LNCaP clone FGC (cell line): Measurements from ENCODE around the gene TMEM59L.

Experiments
- DNase-seq: peaks from one replicate; pipeline ENCODE4 v3.0.0-alpha.2; 2011; ENCODE audit warnings: low read depth
- H3K4me3 ChIP-seq: 2 replicates; pipeline ENCODE4 v1.5.1; 2011; ENCODE audit warnings: mild to moderate bottlenecking, low read depth, low read length, control low read depth
- TF ChIP-seq, protein P1 (sequence below): IDR thresholded peaks from 2 replicates; pipeline ENCODE4 v1.5.1; 2012; ENCODE audit warnings: mild to moderate bottlenecking; ENCODE audit not compliant: control insufficient read depth, insufficient read depth; ENCODE audit errors: extremely low read depth

TMEM59L gene

DNA sequence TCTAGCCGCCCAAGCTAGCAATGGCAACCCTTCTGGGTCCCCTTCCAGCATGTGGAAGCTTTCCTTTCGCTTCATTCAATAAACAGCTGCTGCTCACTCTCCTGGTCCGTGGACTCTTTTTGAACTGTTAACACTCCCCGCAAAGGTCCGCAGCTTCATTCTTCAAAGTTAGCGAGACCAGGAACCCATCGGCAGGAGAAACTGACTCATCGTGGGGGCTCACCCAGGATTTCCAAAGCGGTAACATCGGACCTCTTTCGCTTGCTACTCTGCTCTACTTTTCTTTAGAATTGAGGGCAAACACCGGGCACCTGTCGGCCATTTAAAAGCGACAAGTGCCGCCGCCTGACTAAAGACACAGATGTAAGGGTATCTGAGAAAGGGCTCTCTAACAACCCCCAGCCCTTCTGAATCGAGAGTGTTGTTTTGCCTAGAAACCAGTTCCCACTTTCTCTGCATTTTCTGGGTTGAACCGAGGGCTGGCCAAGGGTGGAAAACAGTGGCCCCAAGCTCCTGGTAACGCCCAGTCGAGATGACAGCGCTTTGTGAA is 35.2 kb upstream of the TMEM59L start:
- TF ChIP-seq, protein P1, sequence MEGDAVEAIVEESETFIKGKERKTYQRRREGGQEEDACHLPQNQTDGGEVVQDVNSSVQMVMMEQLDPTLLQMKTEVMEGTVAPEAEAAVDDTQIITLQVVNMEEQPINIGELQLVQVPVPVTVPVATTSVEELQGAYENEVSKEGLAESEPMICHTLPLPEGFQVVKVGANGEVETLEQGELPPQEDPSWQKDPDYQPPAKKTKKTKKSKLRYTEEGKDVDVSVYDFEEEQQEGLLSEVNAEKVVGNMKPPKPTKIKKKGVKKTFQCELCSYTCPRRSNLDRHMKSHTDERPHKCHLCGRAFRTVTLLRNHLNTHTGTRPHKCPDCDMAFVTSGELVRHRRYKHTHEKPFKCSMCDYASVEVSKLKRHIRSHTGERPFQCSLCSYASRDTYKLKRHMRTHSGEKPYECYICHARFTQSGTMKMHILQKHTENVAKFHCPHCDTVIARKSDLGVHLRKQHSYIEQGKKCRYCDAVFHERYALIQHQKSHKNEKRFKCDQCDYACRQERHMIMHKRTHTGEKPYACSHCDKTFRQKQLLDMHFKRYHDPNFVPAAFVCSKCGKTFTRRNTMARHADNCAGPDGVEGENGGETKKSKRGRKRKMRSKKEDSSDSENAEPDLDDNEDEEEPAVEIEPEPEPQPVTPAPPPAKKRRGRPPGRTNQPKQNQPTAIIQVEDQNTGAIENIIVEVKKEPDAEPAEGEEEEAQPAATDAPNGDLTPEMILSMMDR: no peak
- H3K4me3 ChIP-seq: no peak overlapping the region
- DNase-seq: no peak

DNA sequence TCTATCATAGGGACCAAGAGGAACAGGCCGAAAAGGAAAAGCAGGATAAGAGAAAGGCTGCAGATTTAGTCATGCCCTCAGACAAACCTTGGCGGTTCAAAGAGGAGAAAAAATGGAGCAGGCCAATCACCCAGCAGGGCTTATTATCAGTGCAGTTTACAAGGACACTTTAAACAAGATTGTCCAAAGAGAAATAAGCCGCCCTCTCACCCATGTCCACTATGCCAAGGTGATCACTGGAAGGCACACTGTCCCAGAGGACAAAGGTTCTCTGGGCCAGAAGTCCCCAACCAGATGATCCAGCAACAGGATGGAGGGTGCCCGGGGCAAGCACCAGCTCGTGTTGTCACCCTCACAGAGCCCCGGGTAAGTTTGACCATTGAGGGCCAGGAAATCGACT is 32.4 kb upstream of the TMEM59L start:
- TF ChIP-seq, protein P1: no peak
- H3K4me3 ChIP-seq: no peak overlapping the region
- DNase-seq: no peak

DNA sequence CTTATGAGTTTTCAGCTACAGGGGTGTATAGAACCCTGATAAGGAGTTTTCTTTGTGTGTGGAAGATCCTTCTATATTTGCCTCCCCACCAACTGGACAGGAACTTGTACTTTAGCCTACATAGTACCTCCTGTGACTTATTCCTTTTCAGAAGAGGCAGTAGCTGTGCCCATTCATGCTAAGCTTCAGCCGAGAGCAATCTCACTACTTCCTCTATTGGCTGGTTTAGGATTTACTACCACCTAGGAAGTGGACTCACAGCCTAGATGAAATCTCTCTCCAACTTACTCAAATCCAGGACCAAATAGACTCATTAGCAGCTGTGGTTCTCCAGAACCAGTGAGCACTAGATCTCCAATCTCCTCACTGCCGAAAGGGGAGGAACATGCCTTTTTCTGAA is 26.4 kb upstream of the TMEM59L start:
- no peak for DNase-seq
- H3K4me3 ChIP-seq: no peak overlapping the region
- TF ChIP-seq, protein P1: no peak

DNA sequence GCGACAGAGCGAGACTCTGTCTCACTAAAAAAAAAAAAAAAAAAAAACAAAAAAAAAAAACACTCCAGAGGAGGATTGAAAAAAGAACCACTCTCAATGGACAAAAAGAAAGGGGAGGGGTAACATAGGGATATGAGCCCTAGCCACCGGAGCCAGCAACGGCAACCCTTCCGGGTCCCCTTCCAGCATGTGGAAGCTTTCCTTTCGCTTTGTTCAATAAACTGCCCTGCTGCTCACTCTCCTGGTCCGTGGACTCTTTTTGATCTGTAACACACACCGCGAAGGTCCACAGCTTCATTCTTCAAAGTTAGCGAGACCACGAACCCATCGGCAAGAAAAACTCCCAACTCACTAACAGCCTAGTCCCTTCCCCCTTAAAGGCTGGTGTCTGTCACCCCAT is 25.1 kb upstream of the TMEM59L start:
- no peak for DNase-seq
- TF ChIP-seq, protein P1: no peak
- no peak overlapping the region for H3K4me3 ChIP-seq

DNA sequence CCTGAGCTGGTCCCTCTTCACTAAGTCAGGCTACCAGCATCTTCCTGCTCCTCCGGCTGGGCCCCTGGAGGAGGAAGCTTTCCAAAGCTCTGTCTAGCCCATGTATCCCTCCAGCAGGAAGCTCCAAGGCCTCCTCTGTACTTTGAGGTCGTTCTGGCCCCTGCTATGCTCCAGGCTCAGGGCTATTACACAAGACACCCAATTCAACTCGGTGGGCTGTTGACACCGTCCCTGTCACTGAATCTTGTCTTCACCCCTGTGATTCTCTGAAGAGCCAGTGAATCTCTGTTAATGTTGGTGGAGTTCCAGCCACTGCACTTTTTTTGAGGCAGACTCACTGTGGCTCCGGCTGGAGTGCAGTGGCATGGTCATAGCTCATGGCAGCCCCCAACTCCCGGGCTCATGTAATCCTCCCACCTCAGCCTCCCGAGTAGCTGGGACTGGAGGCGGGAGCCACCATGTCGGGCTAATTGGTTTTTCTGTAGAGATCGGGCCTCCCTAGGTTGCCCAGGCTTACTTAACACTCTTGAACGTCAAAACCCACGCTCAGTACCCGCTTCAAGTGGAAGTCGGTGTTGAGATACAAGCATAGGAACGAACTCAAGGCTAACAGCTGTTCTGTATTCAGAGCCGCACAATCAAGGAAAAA is 24.6 kb upstream of the TMEM59L start:
- H3K4me3 ChIP-seq: peak overlapping the region; percentile 84
- DNase-seq: no peak
- TF ChIP-seq, protein P1: no peak

DNA sequence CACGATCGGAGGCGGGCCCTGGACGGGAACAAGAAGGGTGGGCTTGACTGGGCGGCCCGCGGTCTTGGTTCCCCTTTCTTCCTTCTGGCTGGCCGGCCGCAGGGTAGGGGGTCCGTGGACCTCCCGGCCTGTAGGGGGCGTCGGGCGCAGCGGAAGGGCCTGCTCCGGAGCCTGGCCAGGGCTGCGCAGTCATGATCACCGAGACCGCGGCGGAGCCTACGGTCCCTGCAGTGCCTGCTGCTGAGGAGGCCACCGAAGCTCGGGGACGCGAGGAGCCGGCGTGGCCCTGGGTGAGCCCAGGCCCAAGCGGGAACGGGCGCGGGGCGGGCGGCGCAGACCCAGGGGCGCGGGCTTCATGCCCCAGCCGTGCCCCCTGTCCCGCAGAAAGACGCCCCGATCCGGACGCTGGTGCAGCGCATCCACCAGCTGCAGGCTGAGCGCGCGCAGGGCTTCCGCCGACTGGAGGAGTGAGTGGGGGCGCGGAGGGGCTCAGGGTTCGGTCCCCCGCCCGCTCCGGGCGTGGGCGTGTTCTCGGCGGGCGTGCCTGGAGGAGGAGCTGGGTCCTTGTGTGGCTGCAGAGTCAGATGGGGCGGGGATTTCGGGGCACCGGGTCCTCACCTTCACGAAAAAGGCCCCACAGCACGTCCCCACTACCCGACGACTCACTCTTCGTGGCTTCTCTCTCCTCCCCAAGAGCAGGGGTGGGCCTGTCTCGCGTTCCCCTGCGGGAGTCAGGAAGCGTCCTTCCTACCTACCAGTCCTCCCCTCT is 23.9 kb upstream of the TMEM59L start, which contains the start of gene REX1BD:
Gene REX1BD, plus strand, starts transcription at position 188 of the 769 bp plus-strand sequence. Its CDS starts 4 bp downstream, at position 192.
- H3K4me3 ChIP-seq: peak within 1 kb of the TSS; percentile 84
- DNase-seq: peak; percentile 25
- TF ChIP-seq, protein P1: peak; percentile 91
